Right renal pelvis (tissue), 4 donors: ENCODE measurements around the gene CENPN. TPM values are rescaled to one million over a fixed set of nuclear protein-coding genes. Genes with fewer than 3 reads are reported as not detected.

ENCODE experiments used
- DNase-seq, 4 donors: peaks; one replicate each; pipeline ENCODE4 v3.0.0-alpha.2; 2013; ENCODE audit warnings: low read depth in 4 of 4, low spot score in 3 of 4, missing footprints in 1 of 4
- polyA plus RNA-seq, 4 donors: library from polyadenylated mRNA; unstranded; fragments of 120-200 nt; gene quantifications; one replicate each; pipeline ENCODE4 v1.2.1, GENCODE V29; 2013; ENCODE audit not compliant: insufficient read length in 4 of 4

The CENPN gene
- polyA plus RNA-seq, 4 donors: 20.2 to 25.1 (median 24.4) TPM

GRCh38 chr16:80990978-80991377 is 16.0 kb upstream of the CENPN start:
- no peak for DNase-seq

GRCh38 chr16:80991792-80992430 is 15.1 kb upstream of the CENPN start:
- DNase-seq: no peak

- no peak for DNase-seq
Measured at GRCh38 chr16:80992676-80993293, 14.2 kb upstream of the CENPN start.

- no peak for DNase-seq
Measured at GRCh38 chr16:80993307-80993706, 13.7 kb upstream of the CENPN start.

- DNase-seq: no peak
Measured at GRCh38 chr16:80993834-80994233, 13.2 kb upstream of the CENPN start.

GRCh38 chr16:80994451-80994850 is 12.6 kb upstream of the CENPN start:
- no peak for DNase-seq

GRCh38 chr16:80996688-80997138 is 10.3 kb upstream of the CENPN start:
- no peak for DNase-seq

GRCh38 chr16:80997139-80997798 is 9.7 kb upstream of the CENPN start:
- no peak for DNase-seq

- DNase-seq: no peak
Measured at GRCh38 chr16:80997964-80998620, 8.9 kb upstream of the CENPN start.

- no peak for DNase-seq
Measured at GRCh38 chr16:81000873-81001272, 6.1 kb upstream of the CENPN start.

GRCh38 chr16:81001330-81001729 is 5.7 kb upstream of the CENPN start:
- DNase-seq: no peak

- no peak for DNase-seq
Measured at GRCh38 chr16:81003064-81003463, 4.0 kb upstream of the CENPN start.

- DNase-seq: no peak
Measured at GRCh38 chr16:81003610-81004460, 3.2 kb upstream of the CENPN start.

- peak in 1 of 4 donors; percentile 61 for DNase-seq
Measured at GRCh38 chr16:81004646-81005353, 2.2 kb upstream of the CENPN start.

- DNase-seq: no peak
Measured at GRCh38 chr16:81005610-81006161, 1.3 kb upstream of the CENPN start.

- DNase-seq: no peak
Measured at GRCh38 chr16:81006211-81006812, 702 bp upstream of the CENPN start.

GRCh38 chr16:81008505-81008789 is 1.4 kb downstream of the CENPN start:
- DNase-seq: no peak

- no peak for DNase-seq
Measured at GRCh38 chr16:81012974-81013373, 6.0 kb downstream of the CENPN start.

- DNase-seq: no peak
Measured at GRCh38 chr16:81014672-81015071, 7.7 kb downstream of the CENPN start.
